GM23338 (cell line): ENCODE results near the gene RNF215.

Experiments
- CREB1 ChIP-seq: fragments of 250-450 bp; sonication (Bioruptor Pico); IDR thresholded peaks from 2 replicates; pipeline ENCODE4 v1.5.0; 2020; ENCODE audit warnings: low read depth, mild to moderate bottlenecking, moderate library complexity
- CTCF ChIP-seq, 2 experiments: fragments of 200-600 bp in 1 of 2; sonication (generic) in 1 of 2; conservative IDR thresholded peaks; 2 replicates each; pipeline versions ENCODE4 v1.5.1 to v1.6.1; 2016 to 2017; ENCODE audit warnings: antibody characterized with exemption in 2 of 2, low read depth in 2 of 2, mild to moderate bottlenecking in 2 of 2, moderate library complexity in 1 of 2
- EZH2 ChIP-seq: fragments of 200-600 bp; sonication (generic); IDR thresholded peaks from one replicate; pipeline ENCODE4 v1.8.0; 2017; ENCODE audit warnings: antibody characterized with exemption, mild to moderate bottlenecking, low read depth; ENCODE audit not compliant: unreplicated experiment
- EZH2phosphoT487 ChIP-seq: fragments of 200-600 bp; sonication (generic); IDR thresholded peaks from one replicate; pipeline ENCODE4 v1.8.1; 2018; ENCODE audit warnings: antibody characterized with exemption; ENCODE audit not compliant: unreplicated experiment
- NANOG ChIP-seq: IDR thresholded peaks from 2 replicates; pipeline ENCODE4 v1.6.1; 2016; ENCODE audit warnings: antibody characterized with exemption, borderline replicate concordance
- POLR2AphosphoS5 ChIP-seq: IDR thresholded peaks from 2 replicates; pipeline ENCODE4 v1.6.1; 2016; ENCODE audit warnings: antibody characterized with exemption, low read depth
- REST ChIP-seq: IDR thresholded peaks from one replicate; pipeline ENCODE4 v1.6.1; 2018; ENCODE audit warnings: antibody characterized with exemption; ENCODE audit not compliant: unreplicated experiment
- ZNF114 ChIP-seq: fragments of 250-450 bp; sonication (Bioruptor Pico); IDR thresholded peaks from 2 replicates; pipeline ENCODE4 v1.5.0; 2020; ENCODE audit warnings: mild to moderate bottlenecking, moderate library complexity
- ZNF331 ChIP-seq: fragments of 250-450 bp; sonication (Bioruptor Pico); IDR thresholded peaks from 2 replicates; pipeline ENCODE4 v1.5.0; 2020; ENCODE audit warnings: low read depth, mild to moderate bottlenecking, moderate library complexity
- ZNF462 ChIP-seq: fragments of 250-450 bp; sonication (Bioruptor Pico); IDR thresholded peaks from 2 replicates; pipeline ENCODE4 v1.5.0; 2020; ENCODE audit warnings: mild to moderate bottlenecking, moderate library complexity

- TF ChIP-seq CTCF (conservative IDR thresholded peaks at IDR 0.05; ENCODE audit: low read depth in 2 of 2) (peak; percentile 87 to 94), POLR2AphosphoS5 (no peak), ZNF462 (no peak), REST (no peak), EZH2phosphoT487 (no peak), EZH2 (no peak), ZNF114 (CRISPR knock-in tag) (no peak), CREB1 (no peak), ZNF331 (CRISPR knock-in tag) (no peak), NANOG (no peak)
Measured at GRCh38 chr22:30390974-30391691, 3.9 kb upstream of the RNF215 start.
